Measurements from ENCODE around the gene NOTCH1.
"Not testable (repeated sequence)": the region's sequence is repeated elsewhere in the genome, so short reads cannot be mapped to it uniquely, and the experiment has no call there.

Gene NOTCH1

GRCh38 chr9:136545965-136546696 is at the start of gene NOTCH1:
Gene NOTCH1 (minus strand): TSS chr9:136546048. CDS start chr9:136545786, 262 bp downstream.
- peak; percentile 21 for DNase-seq

- no peak for DNase-seq
Measured at GRCh38 chr9:136594492-136594891, 48.6 kb upstream of the NOTCH1 start.

- no peak for DNase-seq
Measured at GRCh38 chr9:136593581-136593980, 47.7 kb upstream of the NOTCH1 start.

GRCh38 chr9:136592666-136593065 is 46.8 kb upstream of the NOTCH1 start:
- no peak for DNase-seq

- DNase-seq, result no peak
Measured at GRCh38 chr9:136590821-136591752, 45.2 kb upstream of the NOTCH1 start.

- no peak for DNase-seq
Measured at GRCh38 chr9:136589766-136590763, 44.2 kb upstream of the NOTCH1 start.

GRCh38 chr9:136588663-136589464 is 43.0 kb upstream of the NOTCH1 start:
- DNase-seq, result no peak

- no peak for DNase-seq
Measured at GRCh38 chr9:136587944-136588662, 42.3 kb upstream of the NOTCH1 start.

GRCh38 chr9:136587145-136587943 is 41.5 kb upstream of the NOTCH1 start:
- DNase-seq, result no peak

- DNase-seq, result no peak
Measured at GRCh38 chr9:136586391-136586953, 40.6 kb upstream of the NOTCH1 start.

- DNase-seq, result no peak
Measured at GRCh38 chr9:136585531-136586120, 39.8 kb upstream of the NOTCH1 start.

- no peak for DNase-seq
Measured at GRCh38 chr9:136584934-136585333, 39.1 kb upstream of the NOTCH1 start.

- DNase-seq, result no peak
Measured at GRCh38 chr9:136584401-136584932, 38.6 kb upstream of the NOTCH1 start.

- no peak for DNase-seq
Measured at GRCh38 chr9:136582977-136583735, 37.3 kb upstream of the NOTCH1 start.

- DNase-seq, result no peak
Measured at GRCh38 chr9:136581614-136582447, 36.0 kb upstream of the NOTCH1 start.

- DNase-seq, result not testable (repeated sequence)
Measured at GRCh38 chr9:136579650-136580219, 33.9 kb upstream of the NOTCH1 start.
